HepG2 (cell line): Measurements from ENCODE around the gene FGL2. TPM values are rescaled to one million over a fixed set of nuclear protein-coding genes. Genes with fewer than 3 reads are reported as not detected.
A peak's percentile ranks its signal among the peaks of the same experiment; 100 is the strongest.

Experiments
- AHR ChIP-seq: IDR thresholded peaks from 2 replicates; pipeline ENCODE4 v1.6.1; 2018; ENCODE audit warnings: missing genetic modification reagents, missing compliant biosample characterization
- ATF5 ChIP-seq: sonication (generic); formaldehyde crosslinking; IDR thresholded peaks from 2 replicates; pipeline ENCODE4 v1.4.0; 2020; ENCODE audit warnings: mild to moderate bottlenecking, low read depth, missing genetic modification reagents
- ATM ChIP-seq: fragments of 450-650 bp; IDR thresholded peaks from 2 replicates; pipeline ENCODE4 v1.7.1; 2017; ENCODE audit warnings: mild to moderate bottlenecking, borderline replicate concordance
- EHMT2 ChIP-seq: fragments of 200-600 bp; sonication (generic); IDR thresholded peaks from 2 replicates; pipeline ENCODE4 v1.7.0; 2017; ENCODE audit warnings: antibody characterized with exemption, low read depth, low read length, borderline replicate concordance
- ETV6 ChIP-seq: sonication (generic); formaldehyde crosslinking; conservative IDR thresholded peaks from 2 replicates; pipeline ENCODE4 v1.4.0; 2020; ENCODE audit warnings: missing genetic modification reagents
- FUBP1 ChIP-seq: sonication (generic); formaldehyde crosslinking; IDR thresholded peaks from 2 replicates; pipeline ENCODE4 v1.5.1; 2020; ENCODE audit warnings: missing genetic modification reagents, mild to moderate bottlenecking, borderline replicate concordance
- HDAC1 ChIP-seq: sonication (generic); formaldehyde crosslinking; IDR thresholded peaks from 2 replicates; pipeline ENCODE4 v1.5.1; 2020; ENCODE audit warnings: mild to moderate bottlenecking, missing genetic modification reagents
- MAZ ChIP-seq, 2 experiments: sonication (generic) in 1 of 2; formaldehyde crosslinking in 1 of 2; IDR thresholded peaks; 2 replicates each; pipeline versions ENCODE4 v1.5.0 to v1.6.1; 2012 to 2020; ENCODE audit warnings: low read depth in 2 of 2, mild to moderate bottlenecking in 2 of 2, borderline replicate concordance in 1 of 2, improper control_type of control experiment in 1 of 2, low read length in 1 of 2, missing genetic modification reagents in 1 of 2, moderate library complexity in 1 of 2
- MIER2 ChIP-seq: IDR thresholded peaks from 2 replicates; pipeline ENCODE4 v1.6.1; 2016; ENCODE audit warnings: missing biosample characterization, missing genetic modification reagents
- PHF21A ChIP-seq: sonication (generic); formaldehyde crosslinking; IDR thresholded peaks from 2 replicates; pipeline ENCODE4 v1.5.0; 2020; ENCODE audit warnings: mild to moderate bottlenecking, missing genetic modification reagents
- SOX13 ChIP-seq, 3 experiments: fragments of 450-650 bp in 1 of 3; sonication (generic) in 1 of 3; formaldehyde crosslinking in 1 of 3; IDR thresholded peaks in 2 of 3; conservative IDR thresholded peaks in 1 of 3; 2 replicates each; pipeline versions ENCODE4 v1.5.0 to v1.6.1; 2016 to 2020; ENCODE audit warnings: antibody characterized with exemption in 1 of 3, mild to moderate bottlenecking in 1 of 3, missing compliant biosample characterization in 1 of 3, missing genetic modification reagents in 1 of 3, moderate library complexity in 1 of 3
- SP5 ChIP-seq: IDR thresholded peaks from 2 replicates; pipeline ENCODE4 v1.6.1; 2016; ENCODE audit warnings: low read depth, borderline replicate concordance
- U2AF1 ChIP-seq: fragments of 200-400 bp; formaldehyde crosslinking; optimal IDR thresholded peaks from 2 replicates; pipeline ENCODE3; 2017; ENCODE audit warnings: mild to moderate bottlenecking, low read depth, low read length
- ZFAT ChIP-seq: sonication (generic); formaldehyde crosslinking; conservative IDR thresholded peaks from 2 replicates; pipeline ENCODE4 v1.8.1; 2023; ENCODE audit warnings: missing genetic modification reagents, inconsistent platforms
- ZNF414 ChIP-seq: sonication (generic); formaldehyde crosslinking; IDR thresholded peaks from 2 replicates; pipeline ENCODE4 v1.5.0; 2020; ENCODE audit warnings: missing genetic modification reagents
- ZNF567 ChIP-seq: sonication (generic); formaldehyde crosslinking; IDR thresholded peaks from 2 replicates; pipeline ENCODE4 v1.8.1; 2023; ENCODE audit warnings: mild to moderate bottlenecking, missing genetic modification reagents, borderline replicate concordance
- ZNF776 ChIP-seq: sonication (generic); formaldehyde crosslinking; IDR thresholded peaks from 2 replicates; pipeline ENCODE4 v1.4.0; 2020; ENCODE audit warnings: mild to moderate bottlenecking, missing genetic modification reagents
- ZNF879 ChIP-seq: sonication (generic); formaldehyde crosslinking; IDR thresholded peaks from 2 replicates; pipeline ENCODE4 v1.8.1; 2023; ENCODE audit warnings: missing genetic modification reagents
- polyA plus RNA-seq, 8 experiments: library from polyadenylated mRNA; depleted of rRNA in 3 of 8; stranded (reverse) in 7 of 8; unstranded in 1 of 8; fragments of >200 nt; fragmentation: Illumina TruSeq in 4 of 8; extraction: Trizol in 4 of 8; gene quantifications; 2 replicates each; pipeline versions ENCODE4 v1.2.1 to v1.2.3, GENCODE V29; 2011 to 2016; ENCODE audit warnings: low read depth in 4 of 8, missing spikeins in 1 of 8, mixed read lengths in 1 of 8; ENCODE audit not compliant: insufficient read depth in 1 of 8
- total RNA-seq, 5 experiments: library from RNA; depleted of rRNA; stranded (reverse); fragments of >200 nt; fragmentation: Illumina TruSeq; extraction: Trizol; gene quantifications; 2 replicates each; pipeline ENCODE4 v1.2.3, GENCODE V29; 2016; ENCODE audit warnings: low read depth in 1 of 5
- TF ChIP-seq, protein P1 (sequence below): sonication (generic); formaldehyde crosslinking; IDR thresholded peaks from 2 replicates; pipeline ENCODE4 v1.9.0; 2021; ENCODE audit warnings: mild to moderate bottlenecking, missing genetic modification reagents

FGL2 gene
- total and polyA plus RNA-seq, 2 of the 13 experiments (the other 11 are each of a cell fraction or from before 2014, with no cell fraction given) = 0.04 to 0.15 TPM

- TF ChIP-seq ZNF414 (CRISPR knock-in tag) (0 out of 2 replicates have a peak, but pooled peaks have one; percentile 9), ATM (no peak), ZNF776 (CRISPR knock-in tag) (no peak), ZNF879 (CRISPR knock-in tag) (no peak), SOX13 (IDR thresholded peaks at IDR 0.05) (no peak), SOX13 (CRISPR knock-in tag; conservative IDR thresholded peaks at IDR 0.05 in 1 of 2, IDR thresholded peaks at IDR 0.05 in 1 of 2) (peak in 1 of 2 experiments; percentile 69; a peak in 2 of 4 replicates), SP5 (no peak), MAZ (IDR thresholded peaks at IDR 0.05; ENCODE audit: borderline replicate concordance, low read depth, low read length) (no peak), MAZ (CRISPR knock-in tag; IDR thresholded peaks at IDR 0.05; ENCODE audit: low read depth) (no peak), EHMT2 (no peak), ZNF567 (CRISPR knock-in tag) (no peak), U2AF1 (no peak), FUBP1 (CRISPR knock-in tag) (no peak), ATF5 (CRISPR knock-in tag) (no peak), ZFAT (no peak), ETV6 (CRISPR knock-in tag) (no peak), HDAC1 (CRISPR knock-in tag) (peak; percentile 90), AHR (no peak), MIER2 (peak; percentile 71; the same call in 1 of the 2 replicates), PHF21A (CRISPR knock-in tag) (no peak)
- TF ChIP-seq, protein P1, sequence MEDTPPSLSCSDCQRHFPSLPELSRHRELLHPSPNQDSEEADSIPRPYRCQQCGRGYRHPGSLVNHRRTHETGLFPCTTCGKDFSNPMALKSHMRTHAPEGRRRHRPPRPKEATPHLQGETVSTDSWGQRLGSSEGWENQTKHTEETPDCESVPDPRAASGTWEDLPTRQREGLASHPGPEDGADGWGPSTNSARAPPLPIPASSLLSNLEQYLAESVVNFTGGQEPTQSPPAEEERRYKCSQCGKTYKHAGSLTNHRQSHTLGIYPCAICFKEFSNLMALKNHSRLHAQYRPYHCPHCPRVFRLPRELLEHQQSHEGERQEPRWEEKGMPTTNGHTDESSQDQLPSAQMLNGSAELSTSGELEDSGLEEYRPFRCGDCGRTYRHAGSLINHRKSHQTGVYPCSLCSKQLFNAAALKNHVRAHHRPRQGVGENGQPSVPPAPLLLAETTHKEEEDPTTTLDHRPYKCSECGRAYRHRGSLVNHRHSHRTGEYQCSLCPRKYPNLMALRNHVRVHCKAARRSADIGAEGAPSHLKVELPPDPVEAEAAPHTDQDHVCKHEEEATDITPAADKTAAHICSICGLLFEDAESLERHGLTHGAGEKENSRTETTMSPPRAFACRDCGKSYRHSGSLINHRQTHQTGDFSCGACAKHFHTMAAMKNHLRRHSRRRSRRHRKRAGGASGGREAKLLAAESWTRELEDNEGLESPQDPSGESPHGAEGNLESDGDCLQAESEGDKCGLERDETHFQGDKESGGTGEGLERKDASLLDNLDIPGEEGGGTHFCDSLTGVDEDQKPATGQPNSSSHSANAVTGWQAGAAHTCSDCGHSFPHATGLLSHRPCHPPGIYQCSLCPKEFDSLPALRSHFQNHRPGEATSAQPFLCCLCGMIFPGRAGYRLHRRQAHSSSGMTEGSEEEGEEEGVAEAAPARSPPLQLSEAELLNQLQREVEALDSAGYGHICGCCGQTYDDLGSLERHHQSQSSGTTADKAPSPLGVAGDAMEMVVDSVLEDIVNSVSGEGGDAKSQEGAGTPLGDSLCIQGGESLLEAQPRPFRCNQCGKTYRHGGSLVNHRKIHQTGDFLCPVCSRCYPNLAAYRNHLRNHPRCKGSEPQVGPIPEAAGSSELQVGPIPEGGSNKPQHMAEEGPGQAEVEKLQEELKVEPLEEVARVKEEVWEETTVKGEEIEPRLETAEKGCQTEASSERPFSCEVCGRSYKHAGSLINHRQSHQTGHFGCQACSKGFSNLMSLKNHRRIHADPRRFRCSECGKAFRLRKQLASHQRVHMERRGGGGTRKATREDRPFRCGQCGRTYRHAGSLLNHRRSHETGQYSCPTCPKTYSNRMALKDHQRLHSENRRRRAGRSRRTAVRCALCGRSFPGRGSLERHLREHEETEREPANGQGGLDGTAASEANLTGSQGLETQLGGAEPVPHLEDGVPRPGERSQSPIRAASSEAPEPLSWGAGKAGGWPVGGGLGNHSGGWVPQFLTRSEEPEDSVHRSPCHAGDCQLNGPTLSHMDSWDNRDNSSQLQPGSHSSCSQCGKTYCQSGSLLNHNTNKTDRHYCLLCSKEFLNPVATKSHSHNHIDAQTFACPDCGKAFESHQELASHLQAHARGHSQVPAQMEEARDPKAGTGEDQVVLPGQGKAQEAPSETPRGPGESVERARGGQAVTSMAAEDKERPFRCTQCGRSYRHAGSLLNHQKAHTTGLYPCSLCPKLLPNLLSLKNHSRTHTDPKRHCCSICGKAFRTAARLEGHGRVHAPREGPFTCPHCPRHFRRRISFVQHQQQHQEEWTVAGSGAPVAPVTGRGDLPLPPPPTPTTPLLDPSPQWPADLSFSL (CRISPR knock-in tag) = peak; percentile 60; the same call in 1 of the 2 replicates
Observed at GRCh38 chr7:77245015-77245755, 45.6 kb upstream of the FGL2 start (continued).
